Omental fat pad (tissue), 4 donors: Measurements from ENCODE around the gene DLGAP1. TPM values are rescaled to one million over a fixed set of nuclear protein-coding genes. Genes with fewer than 3 reads are reported as not detected.
"Not testable (repeated sequence)": the region's sequence is repeated elsewhere in the genome, so short reads cannot be mapped to it uniquely, and the experiment has no call there.

Experiments
- ATAC-seq: fragments of 150-250 bp; one replicate; pipeline ENCODE4 v1.9.1; 2016; ENCODE audit warnings: mild to moderate bottlenecking, moderate library complexity; ENCODE audit not compliant: low FRiP score
- DNase-seq: peaks from one replicate; pipeline ENCODE4 v3.0.0-alpha.2; 2019; ENCODE audit warnings: low spot score
- CTCF ChIP-seq, 3 donors: fragments of 450-650 bp; IDR thresholded peaks; one replicate each; pipeline ENCODE4 v1.5.1; 2016 to 2017; ENCODE audit warnings: antibody characterized with exemption in 3 of 3, mild to moderate bottlenecking in 3 of 3, moderate library complexity in 2 of 3
- total RNA-seq, 4 donors: library from RNA; depleted of rRNA; stranded (reverse); fragments of >200 nt; gene quantifications; one replicate each; pipeline ENCODE4 v1.1.0, GENCODE V29; 2016

Gene DLGAP1
- total RNA-seq, 4 donors from 2014 or later: 1.5 to 8.0 (median 5.4) TPM

GRCh38 chr18:3703732-3704176 is 751.4 kb downstream of the DLGAP1 start:
- DNase-seq (peak; percentile 41), ATAC-seq (peak; percentile 62)

GRCh38 chr18:3699707-3700567 is 755.2 kb downstream of the DLGAP1 start:
- not testable (repeated sequence) for ATAC-seq, DNase-seq

More at GRCh38 chr18:3703732-3704176, 751.4 kb downstream of the DLGAP1 start:
- no peak for TF ChIP-seq CTCF (IDR thresholded peaks at IDR 0.05)

- ATAC-seq: not testable (repeated sequence)
Measured at GRCh38 chr18:3694030-3694778, 760.9 kb downstream of the DLGAP1 start.

GRCh38 chr18:3693410-3693809 is 761.7 kb downstream of the DLGAP1 start:
- DNase-seq: no peak
- ATAC-seq: no peak
- no peak for TF ChIP-seq CTCF (IDR thresholded peaks at IDR 0.05)

More at GRCh38 chr18:3694030-3694778, 760.9 kb downstream of the DLGAP1 start:
- not testable (repeated sequence) for DNase-seq

DNA sequence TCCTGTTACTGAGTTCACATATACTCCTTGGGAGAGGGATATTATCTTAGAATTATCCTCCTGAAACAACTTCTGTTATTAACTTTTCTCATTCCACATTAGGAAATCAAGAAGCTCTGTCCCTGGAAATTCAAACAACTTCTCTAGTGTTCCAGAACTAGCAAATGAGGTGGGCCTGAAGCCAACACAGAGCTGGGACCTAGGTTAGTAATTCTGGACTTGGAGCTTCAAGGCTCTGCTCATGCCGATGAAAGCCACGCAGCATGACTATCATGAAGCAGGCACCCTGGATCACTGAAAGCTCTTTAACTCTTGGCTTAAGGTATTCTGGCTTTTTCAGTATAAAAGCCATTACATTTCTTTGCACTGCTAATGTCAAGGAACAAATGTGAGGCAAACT is 762.4 kb downstream of the DLGAP1 start:
- DNase-seq (no peak), ATAC-seq (no peak)
- no peak for TF ChIP-seq CTCF (IDR thresholded peaks at IDR 0.05)

- ATAC-seq (no peak), DNase-seq (no peak)
- TF ChIP-seq CTCF (IDR thresholded peaks at IDR 0.05): no peak
Measured at GRCh38 chr18:3692113-3692621, 762.9 kb downstream of the DLGAP1 start.

DNA sequence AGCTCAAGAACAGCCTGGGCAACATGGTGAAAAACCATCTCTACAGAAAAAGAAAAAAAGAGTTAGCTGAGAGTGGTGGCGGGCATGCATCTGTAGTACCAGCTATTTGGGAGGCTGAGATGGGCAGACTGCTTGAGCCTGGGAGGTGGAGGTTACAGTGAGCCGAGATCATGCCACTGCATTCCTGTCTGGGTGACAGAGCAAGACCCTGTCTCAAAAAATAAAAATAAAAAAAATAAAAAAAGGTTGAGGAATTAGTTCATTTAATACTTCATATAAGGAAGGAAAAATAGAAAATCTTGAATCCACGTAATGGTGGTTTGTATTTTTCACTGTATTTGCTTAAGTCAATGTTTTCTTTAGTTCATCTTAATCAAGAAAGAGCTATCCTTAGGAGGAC is 763.4 kb downstream of the DLGAP1 start:
- DNase-seq (no peak), ATAC-seq (no peak)
- TF ChIP-seq CTCF (IDR thresholded peaks at IDR 0.05): no peak
